Measurements from ENCODE around the gene DSCAML1.

Gene DSCAML1

DNA sequence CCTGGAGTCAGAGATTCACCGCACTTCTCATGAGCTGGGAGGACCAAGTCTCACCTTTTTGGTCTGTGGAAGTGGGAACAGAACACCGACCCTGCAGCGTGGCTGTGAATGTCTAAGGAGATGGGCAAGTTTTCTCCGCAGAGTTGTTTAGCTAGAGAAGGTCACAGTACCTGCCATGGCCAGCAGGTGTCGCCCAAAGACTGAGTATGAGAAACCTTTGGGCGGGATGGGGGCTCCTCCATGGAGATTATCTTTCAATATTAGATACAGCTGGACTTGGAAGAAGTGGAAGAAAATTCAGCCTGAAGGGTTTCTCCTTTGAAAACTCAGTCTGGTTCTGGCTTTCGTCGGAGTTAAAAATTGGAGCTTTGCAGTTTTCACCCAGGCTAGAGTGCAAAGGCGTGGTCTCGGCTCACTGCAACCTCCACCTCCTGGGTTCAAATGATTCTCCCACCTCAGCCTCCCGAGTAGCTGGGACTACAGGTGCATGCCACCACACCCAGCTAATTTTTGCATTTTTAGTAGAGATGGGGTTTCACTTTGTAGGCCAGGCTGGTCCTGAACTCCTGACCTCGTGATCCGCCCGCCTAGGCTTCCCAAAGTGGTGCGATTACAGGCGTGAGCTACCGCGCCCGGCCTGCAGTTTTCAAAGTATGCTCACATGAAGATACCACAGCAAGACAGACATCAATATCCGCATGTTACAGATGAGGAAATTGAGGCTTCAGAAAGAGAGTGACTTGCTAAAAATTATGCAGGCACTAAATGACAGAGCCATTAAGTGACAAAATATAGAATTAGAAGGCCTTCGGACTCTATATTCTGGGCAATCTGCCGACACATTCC is 10.7 kb upstream of the DSCAML1 start:
- DNase-seq (ENCODE audit: extremely low read depth, low read depth) = peak; percentile 31
- TF ChIP-seq, protein P1, sequence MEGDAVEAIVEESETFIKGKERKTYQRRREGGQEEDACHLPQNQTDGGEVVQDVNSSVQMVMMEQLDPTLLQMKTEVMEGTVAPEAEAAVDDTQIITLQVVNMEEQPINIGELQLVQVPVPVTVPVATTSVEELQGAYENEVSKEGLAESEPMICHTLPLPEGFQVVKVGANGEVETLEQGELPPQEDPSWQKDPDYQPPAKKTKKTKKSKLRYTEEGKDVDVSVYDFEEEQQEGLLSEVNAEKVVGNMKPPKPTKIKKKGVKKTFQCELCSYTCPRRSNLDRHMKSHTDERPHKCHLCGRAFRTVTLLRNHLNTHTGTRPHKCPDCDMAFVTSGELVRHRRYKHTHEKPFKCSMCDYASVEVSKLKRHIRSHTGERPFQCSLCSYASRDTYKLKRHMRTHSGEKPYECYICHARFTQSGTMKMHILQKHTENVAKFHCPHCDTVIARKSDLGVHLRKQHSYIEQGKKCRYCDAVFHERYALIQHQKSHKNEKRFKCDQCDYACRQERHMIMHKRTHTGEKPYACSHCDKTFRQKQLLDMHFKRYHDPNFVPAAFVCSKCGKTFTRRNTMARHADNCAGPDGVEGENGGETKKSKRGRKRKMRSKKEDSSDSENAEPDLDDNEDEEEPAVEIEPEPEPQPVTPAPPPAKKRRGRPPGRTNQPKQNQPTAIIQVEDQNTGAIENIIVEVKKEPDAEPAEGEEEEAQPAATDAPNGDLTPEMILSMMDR (IDR thresholded peaks at IDR 0.05; ENCODE audit: low read depth, low read length) = peak; percentile 92

DNA sequence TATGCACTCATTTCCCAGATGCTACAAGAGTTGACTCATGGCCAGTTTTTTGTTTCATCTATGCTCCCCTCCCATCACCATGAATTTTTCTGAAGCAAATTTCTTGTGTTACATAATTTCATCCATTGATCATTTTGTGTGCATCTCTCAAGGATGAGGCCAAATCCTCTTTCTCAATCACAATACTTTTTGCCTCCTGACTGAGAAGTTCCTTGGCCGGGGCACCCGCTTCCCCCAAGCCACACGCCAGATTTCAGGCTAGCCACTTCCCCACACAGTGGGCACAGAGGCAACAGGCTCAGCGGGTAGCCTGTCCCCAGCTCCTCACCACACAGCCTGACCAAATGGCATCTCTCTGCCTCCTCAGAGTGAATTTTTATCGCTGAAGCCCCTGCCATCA is 9.8 kb upstream of the DSCAML1 start:
- DNase-seq (ENCODE audit: extremely low read depth, low read depth) = no peak
- TF ChIP-seq, protein P1 (IDR thresholded peaks at IDR 0.05; ENCODE audit: low read depth, low read length) = no peak

DNA sequence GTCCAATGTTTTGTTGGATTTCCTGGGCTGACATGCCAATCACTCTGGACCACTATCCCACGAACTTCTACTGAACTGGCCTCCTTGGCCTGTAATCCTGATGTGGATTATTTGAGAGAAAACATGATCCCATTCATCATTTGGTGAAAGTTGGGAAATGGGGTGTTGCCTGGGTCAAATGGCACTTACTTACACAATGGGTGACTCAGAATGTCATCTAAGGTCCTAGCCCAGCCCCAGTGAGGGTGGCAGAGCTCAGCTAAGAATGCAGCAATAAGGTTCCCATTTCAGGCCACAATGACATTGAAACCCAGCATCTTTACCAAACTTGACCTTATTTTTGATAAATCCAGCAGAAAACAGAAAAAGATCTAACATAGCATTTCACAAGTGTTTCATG is 8.0 kb upstream of the DSCAML1 start:
- DNase-seq (ENCODE audit: extremely low read depth, low read depth) = no peak
- TF ChIP-seq, protein P1 (IDR thresholded peaks at IDR 0.05; ENCODE audit: low read depth, low read length) = no peak

DNA sequence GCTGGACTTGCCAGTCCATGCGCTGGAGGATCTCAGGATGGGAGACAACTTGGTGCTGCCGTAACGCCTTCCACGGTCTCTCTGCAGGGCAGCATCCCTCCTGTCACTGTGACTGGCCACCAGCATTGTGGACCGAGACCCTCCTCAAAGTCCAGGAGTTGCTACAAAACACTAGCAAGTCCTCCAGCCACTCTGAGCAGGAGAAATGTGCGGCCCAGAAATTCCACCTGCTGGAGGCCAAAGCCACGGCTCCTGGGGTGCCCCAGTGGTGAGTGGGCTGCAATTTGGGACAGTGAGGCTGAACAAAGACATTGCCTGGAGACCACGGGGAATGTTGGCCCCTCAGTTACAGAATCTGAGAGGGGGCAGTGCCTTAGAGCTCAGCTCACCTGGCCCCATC is 6.9 kb upstream of the DSCAML1 start:
- no peak for DNase-seq (ENCODE audit: extremely low read depth, low read depth)
- TF ChIP-seq, protein P1 (IDR thresholded peaks at IDR 0.05; ENCODE audit: low read depth, low read length) = no peak

DNA sequence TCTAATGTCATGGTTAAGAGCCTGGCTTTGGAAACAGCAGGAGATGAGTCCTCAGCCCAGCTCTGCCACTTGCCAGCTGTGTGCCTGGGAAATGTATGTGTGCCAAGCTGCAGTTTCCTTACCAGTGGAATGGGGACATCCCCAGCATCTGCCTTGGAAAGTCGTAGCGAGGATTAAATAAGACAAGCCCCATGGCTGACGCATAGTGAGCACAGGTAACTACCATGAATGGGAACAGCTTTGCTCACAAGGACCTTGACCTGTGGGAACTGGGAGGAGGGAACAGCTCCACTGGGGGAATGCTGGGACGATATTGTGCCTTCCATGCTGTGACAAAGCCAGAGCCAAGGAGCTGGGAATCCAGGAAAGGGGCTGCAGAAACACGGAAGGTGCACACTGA is 2.6 kb upstream of the DSCAML1 start:
- DNase-seq (ENCODE audit: extremely low read depth, low read depth) = no peak
- TF ChIP-seq, protein P1 (IDR thresholded peaks at IDR 0.05; ENCODE audit: low read depth, low read length) = no peak

DNA sequence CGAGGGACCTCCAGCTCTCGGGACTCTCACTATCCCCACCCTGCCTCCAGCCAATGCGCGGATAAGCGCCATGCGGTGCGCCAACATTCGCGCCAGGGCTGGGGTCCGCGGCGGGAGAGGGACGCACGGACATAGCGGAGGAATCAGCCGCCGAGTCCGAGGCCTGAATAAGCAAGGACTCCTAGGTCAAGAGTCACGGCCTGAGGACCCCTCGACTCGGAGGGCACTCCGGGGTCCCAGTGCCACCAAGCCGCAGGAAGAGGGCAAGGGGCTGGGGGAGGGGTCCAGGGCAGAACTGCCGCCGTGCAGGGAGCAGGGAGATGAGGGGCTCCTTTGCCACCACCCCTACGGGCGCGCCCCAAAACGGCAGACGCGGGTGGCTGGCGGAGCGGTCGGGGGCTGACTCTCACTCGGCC is 552 bp downstream of the DSCAML1 start:
- TF ChIP-seq, protein P1 (IDR thresholded peaks at IDR 0.05; ENCODE audit: low read depth, low read length) = no peak
- DNase-seq (ENCODE audit: extremely low read depth, low read depth) = no peak

DNA sequence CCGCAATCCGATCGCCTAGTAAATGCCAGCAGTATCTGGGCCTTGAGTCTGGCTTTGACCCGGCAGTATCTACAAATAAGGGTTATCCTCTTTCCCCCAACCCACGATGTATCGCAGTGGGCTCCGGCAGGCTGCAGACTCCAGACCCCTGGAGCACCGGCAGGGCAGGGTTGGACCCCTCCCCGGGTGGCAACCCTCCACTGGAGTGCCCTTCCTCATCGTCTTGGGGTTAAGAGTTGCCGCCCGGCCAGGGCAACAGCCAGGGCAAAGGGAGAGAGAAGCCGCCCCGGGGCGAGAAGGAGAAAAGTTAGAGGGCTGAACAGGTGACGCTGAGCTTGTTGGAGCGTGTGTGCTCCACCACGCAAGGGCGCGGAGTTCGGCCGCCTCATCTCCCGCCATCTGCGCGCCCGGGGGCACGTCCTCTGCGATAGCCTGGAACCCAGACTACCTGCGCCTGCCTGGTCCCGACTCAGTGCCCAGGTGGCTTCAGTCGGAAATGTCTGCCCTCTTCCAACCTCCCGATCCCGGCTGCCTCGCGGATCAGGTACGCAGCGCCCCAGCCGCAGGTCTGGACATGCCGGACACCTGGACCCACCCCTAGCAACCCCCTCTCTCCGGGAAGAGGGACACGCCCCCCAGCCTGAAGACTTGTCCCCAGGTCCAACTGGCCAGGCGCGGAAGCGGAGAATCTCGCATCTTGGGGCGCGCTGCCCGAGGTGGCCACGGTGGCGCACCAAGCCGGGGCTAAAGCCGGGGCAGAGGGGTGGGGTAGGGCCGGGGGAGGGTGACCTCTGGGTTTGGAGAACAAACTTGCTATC is 1.2 kb downstream of the DSCAML1 start:
- no peak for DNase-seq (ENCODE audit: extremely low read depth, low read depth)
- TF ChIP-seq, protein P1 (IDR thresholded peaks at IDR 0.05; ENCODE audit: low read depth, low read length) = no peak
